OCI-LY7 (cell line): ENCODE results near the gene ADSS1.

Source experiments
- EZH2phosphoT487 ChIP-seq: fragments of 200-600 bp; sonication (generic); IDR thresholded peaks from 2 replicates; pipeline ENCODE4 v1.6.1; 2018; ENCODE audit warnings: low read depth, borderline replicate concordance, mild to moderate bottlenecking, mixed run types, antibody characterized with exemption, low read length, moderate library complexity, mixed read lengths
- TF ChIP-seq, protein P1 (sequence below): fragments of 200-600 bp; sonication (generic); conservative IDR thresholded peaks from 2 replicates; pipeline ENCODE4 v1.5.1; 2014; ENCODE audit warnings: mild to moderate bottlenecking, antibody characterized with exemption, low read length, moderate library complexity, mixed read lengths

DNA sequence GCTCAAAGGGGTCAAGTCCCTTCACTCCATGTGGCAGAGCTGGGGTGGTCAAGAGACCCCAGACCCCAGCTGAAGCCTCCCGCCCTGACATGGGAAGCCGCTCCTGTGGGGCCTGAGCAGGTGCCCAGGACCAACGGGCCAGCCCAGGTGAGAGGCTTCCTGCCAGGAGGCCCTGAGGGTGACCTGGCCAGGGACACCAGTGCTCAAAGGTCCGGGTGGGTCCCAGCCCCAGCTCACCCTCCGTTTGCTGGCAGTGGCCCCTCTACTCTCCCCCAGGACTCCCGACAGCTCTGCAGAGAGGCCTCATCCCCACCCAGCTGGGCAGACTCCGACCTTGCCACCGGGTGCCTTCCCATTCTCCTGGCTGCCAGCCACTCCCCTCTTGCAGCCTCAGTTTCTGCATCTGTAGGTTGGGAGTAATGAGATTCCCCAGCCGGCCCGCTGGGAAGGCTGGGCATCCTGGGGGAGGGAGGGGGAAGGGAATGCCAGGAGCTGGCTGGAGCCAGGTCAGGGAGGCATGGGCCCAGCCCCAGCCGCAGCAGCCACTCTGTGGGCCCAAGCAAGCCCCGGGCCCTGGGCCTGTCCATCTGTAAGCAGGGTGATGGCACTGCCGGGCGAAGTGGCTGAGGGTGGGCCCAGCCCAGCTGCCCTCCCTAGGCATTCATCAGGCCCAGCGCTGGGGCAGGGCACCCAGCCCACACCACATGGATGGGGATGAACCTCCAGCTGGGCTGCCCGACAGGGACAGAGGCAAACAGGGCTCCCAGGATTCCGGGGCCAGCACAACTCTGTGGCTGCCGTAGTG is 44.9 kb upstream of the ADSS1 start:
- TF ChIP-seq, protein P1, sequence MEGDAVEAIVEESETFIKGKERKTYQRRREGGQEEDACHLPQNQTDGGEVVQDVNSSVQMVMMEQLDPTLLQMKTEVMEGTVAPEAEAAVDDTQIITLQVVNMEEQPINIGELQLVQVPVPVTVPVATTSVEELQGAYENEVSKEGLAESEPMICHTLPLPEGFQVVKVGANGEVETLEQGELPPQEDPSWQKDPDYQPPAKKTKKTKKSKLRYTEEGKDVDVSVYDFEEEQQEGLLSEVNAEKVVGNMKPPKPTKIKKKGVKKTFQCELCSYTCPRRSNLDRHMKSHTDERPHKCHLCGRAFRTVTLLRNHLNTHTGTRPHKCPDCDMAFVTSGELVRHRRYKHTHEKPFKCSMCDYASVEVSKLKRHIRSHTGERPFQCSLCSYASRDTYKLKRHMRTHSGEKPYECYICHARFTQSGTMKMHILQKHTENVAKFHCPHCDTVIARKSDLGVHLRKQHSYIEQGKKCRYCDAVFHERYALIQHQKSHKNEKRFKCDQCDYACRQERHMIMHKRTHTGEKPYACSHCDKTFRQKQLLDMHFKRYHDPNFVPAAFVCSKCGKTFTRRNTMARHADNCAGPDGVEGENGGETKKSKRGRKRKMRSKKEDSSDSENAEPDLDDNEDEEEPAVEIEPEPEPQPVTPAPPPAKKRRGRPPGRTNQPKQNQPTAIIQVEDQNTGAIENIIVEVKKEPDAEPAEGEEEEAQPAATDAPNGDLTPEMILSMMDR: no peak
- TF ChIP-seq EZH2phosphoT487: no peak
